HG02943 (cell line): ENCODE results near the gene NEUROD1.
"Not testable (repeated sequence)": the region's sequence is repeated elsewhere in the genome, so short reads cannot be mapped to it uniquely, and the experiment has no call there.

Experiments
- ATAC-seq: cut with Tn5 transposase; IDR thresholded peaks from one replicate; pipeline ENCODE4 v1.9.1; 2021; ENCODE audit warnings: mild to moderate bottlenecking, low read depth, moderate library complexity; ENCODE audit not compliant: unreplicated experiment

NEUROD1 gene

GRCh38 chr2:181680055-181680936 lies at the start of gene NEUROD1:
NEUROD1 (minus strand) TSS chr2:181680517; CDS start chr2:181678860, 1,657 bp downstream.
- no peak for ATAC-seq

GRCh38 chr2:181725476-181725875 lies 45.2 kb upstream of the NEUROD1 start:
- no peak for ATAC-seq

- no peak for ATAC-seq
These were observed 44.3 kb upstream of the NEUROD1 start for GRCh38 chr2:181724662-181725061.

- no peak for ATAC-seq
These were observed 43.4 kb upstream of the NEUROD1 start for GRCh38 chr2:181723731-181724130.

- peak; percentile 90 for ATAC-seq
These were observed 34.8 kb upstream of the NEUROD1 start for GRCh38 chr2:181715033-181715630.

GRCh38 chr2:181711051-181711450 lies 30.7 kb upstream of the NEUROD1 start:
- not testable (repeated sequence) for ATAC-seq

GRCh38 chr2:181702519-181702918 lies 22.2 kb upstream of the NEUROD1 start:
- not testable (repeated sequence) for ATAC-seq

GRCh38 chr2:181698223-181698622 lies 17.9 kb upstream of the NEUROD1 start:
- no peak for ATAC-seq

GRCh38 chr2:181697571-181697970 lies 17.3 kb upstream of the NEUROD1 start:
- ATAC-seq = no peak

GRCh38 chr2:181697126-181697525 lies 16.8 kb upstream of the NEUROD1 start:
- ATAC-seq = no peak

- ATAC-seq = no peak
These were observed 14.0 kb upstream of the NEUROD1 start for GRCh38 chr2:181694271-181694670.

GRCh38 chr2:181690860-181691259 lies 10.5 kb upstream of the NEUROD1 start:
- no peak for ATAC-seq

- ATAC-seq = no peak
These were observed 6.4 kb upstream of the NEUROD1 start for GRCh38 chr2:181686576-181687185.

GRCh38 chr2:181685150-181685688 lies 4.9 kb upstream of the NEUROD1 start:
- ATAC-seq = no peak

- no peak for ATAC-seq
These were observed 4.3 kb upstream of the NEUROD1 start for GRCh38 chr2:181684454-181685149.

GRCh38 chr2:181683518-181684453 lies 3.5 kb upstream of the NEUROD1 start:
- ATAC-seq = no peak

GRCh38 chr2:181682795-181683517 lies 2.6 kb upstream of the NEUROD1 start:
- no peak for ATAC-seq

GRCh38 chr2:181682026-181682789 lies 1.9 kb upstream of the NEUROD1 start:
- no peak for ATAC-seq
